ENCODE results near the gene UGT1A3. TPM values are rescaled to one million over a fixed set of nuclear protein-coding genes. Genes with fewer than 3 reads are reported as not detected.
"Not testable (repeated sequence)": the region's sequence is repeated elsewhere in the genome, so short reads cannot be mapped to it uniquely, and the experiment has no call there.

The UGT1A3 gene
- total RNA-seq, 5 donors from 2014 or later (not counting 1 experiment from before 2014, with no cell fraction given): not detected

DNA sequence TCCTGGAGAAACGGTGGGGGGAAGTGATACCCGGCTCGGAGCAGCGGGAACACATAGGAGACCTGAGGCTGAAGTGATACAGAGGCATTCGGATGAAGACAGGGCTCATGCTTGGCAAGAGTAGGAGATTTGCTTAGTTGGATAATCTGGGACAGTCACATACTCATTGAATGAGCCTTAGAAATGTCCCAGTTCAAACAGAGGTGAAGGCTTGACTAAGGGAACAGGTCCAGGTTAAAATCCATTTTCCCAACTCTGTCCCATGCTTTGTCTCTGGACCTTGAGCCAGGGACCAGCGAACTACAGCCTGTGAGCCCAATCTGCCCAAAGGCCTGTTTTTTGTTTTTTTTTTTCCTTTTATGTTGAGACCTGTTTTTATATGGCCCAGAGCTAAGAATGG is 34.9 kb upstream of the UGT1A3 start:
- Histone ChIP-seq H3K27me3 (replicated peaks in 1 of 2; ENCODE audit: control insufficient read depth in 2 of 2, extremely low read depth in 1 of 2, insufficient read depth in 2 of 2, low read length in 1 of 2) (peaks cover 0 to 5% of the 10 kb centered on the region in 2 experiments), H3K4me3 (ENCODE audit: control insufficient read depth in 1 of 2, extremely low read depth in 1 of 2, low read length in 1 of 2) (no peak overlapping the region), H3K27ac (ENCODE audit: low read length) (no peak overlapping the region), H3K9me3 (no peaks in the 10 kb centered on the region), H3K4me1 (ENCODE audit: control insufficient read depth in 1 of 2, extremely low read depth in 1 of 2, insufficient read depth in 2 of 2, low read length in 2 of 2) (no peaks in the 10 kb centered on the region), H3K36me3 (ENCODE audit: control insufficient read depth in 2 of 2, extremely low read depth in 1 of 2, insufficient read depth in 1 of 2, low read length in 1 of 2) (no peaks in the 10 kb centered on the region)
- Mint-ChIP-seq H3K27me3 (peaks cover 0 to 12% of the 10 kb centered on the region in 2 donors), H3K9me3 (no peaks in the 10 kb centered on the region), H3K4me1 (no peaks in the 10 kb centered on the region), H3K36me3 (no peaks in the 10 kb centered on the region), H3K27ac (no peak overlapping the region), H3K4me3 (no peak overlapping the region)
- CTCF ChIA-PET: no interaction called here
- DNase-seq (no peak), ATAC-seq (replicated peaks in 1 of 4) (no peak)
- 100% methylated on average over 1 of the region's 6 CpGs for WGBS (ENCODE audit: insufficient coverage)
- POLR2A ChIA-PET: no interaction called here

DNA sequence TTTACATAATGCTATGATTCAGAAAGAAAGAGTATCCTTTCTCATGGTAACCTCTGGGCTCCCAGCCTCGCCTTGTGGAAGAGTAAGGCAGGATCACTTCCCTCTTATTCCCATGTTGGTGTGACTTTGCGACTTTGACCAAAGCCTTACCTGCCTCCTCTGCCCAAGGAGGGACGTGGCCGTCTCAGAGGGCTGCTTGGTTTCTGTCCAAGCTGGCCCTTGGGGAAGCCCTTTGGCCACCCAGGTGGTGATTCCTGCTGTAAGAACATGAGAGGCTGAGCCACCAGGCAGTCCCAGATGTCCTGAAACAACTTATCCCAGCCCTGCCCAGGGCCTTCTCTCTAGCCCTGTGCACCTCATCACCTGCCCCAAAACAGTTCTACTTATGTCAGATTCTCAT is 30.1 kb upstream of the UGT1A3 start:
- no peaks in the 10 kb centered on the region for H3K4me1 ChIP-seq (ENCODE audit: control insufficient read depth in 1 of 2, extremely low read depth in 1 of 2, insufficient read depth in 2 of 2, low read length in 2 of 2)
- H3K36me3 ChIP-seq (ENCODE audit: control insufficient read depth in 2 of 2, extremely low read depth in 1 of 2, insufficient read depth in 1 of 2, low read length in 1 of 2): no peaks in the 10 kb centered on the region
- ChIA-PET CTCF (no interaction called here), POLR2A (no interaction called here)
- H3K27me3 Mint-ChIP-seq: peaks cover 0 to 12% of the 10 kb centered on the region in 2 donors
- WGBS (ENCODE audit: insufficient coverage): 93% methylated on average over 3 of the region's 4 CpGs
- H3K9me3 ChIP-seq: no peaks in the 10 kb centered on the region
- H3K36me3 Mint-ChIP-seq: no peaks in the 10 kb centered on the region
- H3K4me1 Mint-ChIP-seq: no peaks in the 10 kb centered on the region
- no peak overlapping the region for H3K4me3 ChIP-seq (ENCODE audit: control insufficient read depth in 1 of 2, extremely low read depth in 1 of 2, low read length in 1 of 2)
- no peak overlapping the region for H3K27ac ChIP-seq (ENCODE audit: low read length)
- peaks cover 0 to under 1% (median 0%) of the 10 kb centered on the region in 3 donors for H3K9me3 Mint-ChIP-seq
- peaks cover 0 to under 1% of the 10 kb centered on the region in 2 experiments for H3K27me3 ChIP-seq (replicated peaks in 1 of 2; ENCODE audit: control insufficient read depth in 2 of 2, extremely low read depth in 1 of 2, insufficient read depth in 2 of 2, low read length in 1 of 2)
- ATAC-seq (replicated peaks in 1 of 4): no peak
- H3K27ac Mint-ChIP-seq: no peak overlapping the region
- DNase-seq: no peak
- no peak overlapping the region for H3K4me3 Mint-ChIP-seq

DNA sequence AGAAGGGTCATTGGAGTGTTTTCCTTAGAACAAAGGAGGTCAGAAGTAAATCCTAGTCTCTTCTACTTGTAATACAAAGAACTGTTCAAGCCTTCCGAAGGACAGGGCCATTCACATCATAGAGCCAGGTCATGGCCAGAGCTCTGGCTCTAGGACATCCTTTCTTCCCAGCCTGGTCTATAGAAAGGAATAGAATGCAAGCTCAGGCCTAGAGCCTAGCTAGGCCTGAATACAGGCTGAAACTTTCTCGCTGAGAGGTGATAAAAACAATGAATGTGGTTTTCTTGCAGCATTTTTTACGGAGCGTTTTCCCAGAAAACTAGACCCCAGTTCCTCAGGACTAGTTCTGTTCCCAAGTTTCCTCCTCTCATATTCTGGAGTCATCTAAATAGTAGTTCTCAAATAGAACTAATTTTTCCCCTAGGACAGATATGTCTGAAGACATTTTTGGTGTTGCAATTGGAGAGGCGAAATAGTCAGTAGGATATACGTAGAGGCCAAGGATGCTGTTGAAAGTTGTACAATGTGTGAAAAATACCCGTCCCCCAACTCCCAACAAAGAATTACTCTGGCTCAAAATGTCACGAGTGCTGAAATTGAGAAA is 29.3 kb upstream of the UGT1A3 start:
- DNase-seq: no peak
- ChIA-PET CTCF (no interaction called here), POLR2A (no interaction called here)
- Histone ChIP-seq H3K9me3 (no peaks in the 10 kb centered on the region), H3K4me3 (ENCODE audit: control insufficient read depth in 1 of 2, extremely low read depth in 1 of 2, low read length in 1 of 2) (no peak overlapping the region), H3K27ac (ENCODE audit: low read length) (no peak overlapping the region), H3K27me3 (replicated peaks in 1 of 2; ENCODE audit: control insufficient read depth in 2 of 2, extremely low read depth in 1 of 2, insufficient read depth in 2 of 2, low read length in 1 of 2) (peaks cover 0 to 3% of the 10 kb centered on the region in 2 experiments), H3K36me3 (ENCODE audit: control insufficient read depth in 2 of 2, extremely low read depth in 1 of 2, insufficient read depth in 1 of 2, low read length in 1 of 2) (no peaks in the 10 kb centered on the region), H3K4me1 (ENCODE audit: control insufficient read depth in 1 of 2, extremely low read depth in 1 of 2, insufficient read depth in 2 of 2, low read length in 2 of 2) (no peaks in the 10 kb centered on the region)
- Mint-ChIP-seq H3K4me1 (no peaks in the 10 kb centered on the region), H3K4me3 (no peak overlapping the region), H3K36me3 (no peaks in the 10 kb centered on the region), H3K27me3 (peaks cover 0 to 16% of the 10 kb centered on the region in 2 donors), H3K27ac (no peak overlapping the region), H3K9me3 (peaks cover 0 to 6% (median 0%) of the 10 kb centered on the region in 3 donors)
- WGBS (ENCODE audit: insufficient coverage): 50% methylated on average over 1 of the region's 8 CpGs
- no peak for ATAC-seq (replicated peaks in 1 of 4)

DNA sequence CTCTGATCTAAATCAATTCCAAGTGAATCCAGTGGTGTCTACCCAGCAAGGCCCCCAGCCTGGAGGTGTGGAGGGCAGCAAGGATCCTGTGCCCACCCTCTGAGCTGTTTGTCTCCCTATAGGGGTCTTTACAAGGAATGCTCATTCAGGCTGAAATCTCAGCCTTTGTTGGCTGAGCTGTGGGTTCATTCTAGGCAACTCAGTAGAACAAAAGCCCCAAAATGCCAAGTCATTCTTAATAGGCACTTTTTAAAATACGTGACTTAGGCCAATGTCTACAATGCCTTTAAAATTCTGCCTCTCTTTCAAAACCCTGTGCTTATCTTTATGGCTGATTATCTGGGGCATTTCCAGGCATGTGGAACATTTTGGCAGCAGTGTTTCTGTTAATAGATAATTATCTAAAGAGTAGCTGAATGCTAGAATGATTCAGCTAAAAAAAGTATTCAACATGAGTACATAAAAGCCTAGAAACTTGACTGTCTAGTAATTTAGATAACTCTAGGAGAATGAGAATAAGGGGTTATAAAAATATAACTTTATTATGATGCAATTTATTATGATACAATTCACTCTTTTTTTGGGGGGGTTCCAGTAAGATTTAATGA is 28.7 kb upstream of the UGT1A3 start:
- H3K4me1 Mint-ChIP-seq: no peaks in the 10 kb centered on the region
- DNase-seq (no peak), ATAC-seq (replicated peaks in 1 of 4) (no peak)
- ChIA-PET POLR2A (no interaction called here), CTCF (no interaction called here)
- H3K27me3 Mint-ChIP-seq: peaks cover 0 to 16% of the 10 kb centered on the region in 2 donors
- H3K4me1 ChIP-seq (ENCODE audit: control insufficient read depth in 1 of 2, extremely low read depth in 1 of 2, insufficient read depth in 2 of 2, low read length in 2 of 2): no peaks in the 10 kb centered on the region
- no peak overlapping the region for H3K27ac Mint-ChIP-seq
- no peaks in the 10 kb centered on the region for H3K9me3 ChIP-seq
- WGBS (ENCODE audit: insufficient coverage): no CpG with 5 or more reads among the region's 1 CpG
- H3K27ac ChIP-seq (ENCODE audit: low read length): no peak overlapping the region
- H3K4me3 ChIP-seq (ENCODE audit: control insufficient read depth in 1 of 2, extremely low read depth in 1 of 2, low read length in 1 of 2): no peak overlapping the region
- H3K36me3 Mint-ChIP-seq: no peaks in the 10 kb centered on the region
- H3K27me3 ChIP-seq (replicated peaks in 1 of 2; ENCODE audit: control insufficient read depth in 2 of 2, extremely low read depth in 1 of 2, insufficient read depth in 2 of 2, low read length in 1 of 2): peaks cover 0 to 5% of the 10 kb centered on the region in 2 experiments
- H3K9me3 Mint-ChIP-seq: peaks cover 0 to 6% (median 0%) of the 10 kb centered on the region in 3 donors
- H3K36me3 ChIP-seq (ENCODE audit: control insufficient read depth in 2 of 2, extremely low read depth in 1 of 2, insufficient read depth in 1 of 2, low read length in 1 of 2): no peaks in the 10 kb centered on the region
- no peak overlapping the region for H3K4me3 Mint-ChIP-seq

DNA sequence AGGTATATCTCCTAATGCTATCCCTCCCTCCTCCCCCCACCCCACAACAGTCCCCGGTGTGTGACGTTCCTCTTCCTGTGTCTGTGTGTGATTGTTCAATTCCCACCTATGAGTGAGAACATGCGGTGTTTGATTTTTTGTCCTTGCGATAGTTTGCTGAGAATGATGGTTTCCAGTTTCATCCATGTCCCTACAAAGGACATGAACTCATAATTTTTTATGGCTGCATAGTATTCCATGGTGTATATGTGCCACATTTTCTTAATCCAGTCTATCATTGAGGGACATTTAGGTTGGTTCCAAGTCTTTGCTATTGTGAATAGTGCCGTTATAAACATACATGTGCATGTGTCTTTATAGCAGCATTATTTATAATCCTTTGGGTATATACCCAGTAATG is 28.0 kb upstream of the UGT1A3 start:
- H3K36me3 ChIP-seq (ENCODE audit: control insufficient read depth in 2 of 2, extremely low read depth in 1 of 2, insufficient read depth in 1 of 2, low read length in 1 of 2); H3K4me3 ChIP-seq (ENCODE audit: control insufficient read depth in 1 of 2, extremely low read depth in 1 of 2, low read length in 1 of 2); H3K4me3 Mint-ChIP-seq; H3K27ac ChIP-seq (ENCODE audit: low read length); H3K4me1 Mint-ChIP-seq; H3K4me1 ChIP-seq (ENCODE audit: control insufficient read depth in 1 of 2, extremely low read depth in 1 of 2, insufficient read depth in 2 of 2, low read length in 2 of 2); H3K9me3 ChIP-seq; H3K27ac Mint-ChIP-seq; DNase-seq; CTCF ChIA-PET; H3K36me3 Mint-ChIP-seq; H3K27me3 ChIP-seq (replicated peaks in 1 of 2; ENCODE audit: control insufficient read depth in 2 of 2, extremely low read depth in 1 of 2, insufficient read depth in 2 of 2, low read length in 1 of 2); H3K9me3 Mint-ChIP-seq; ATAC-seq (replicated peaks in 1 of 4); POLR2A ChIA-PET: not testable (repeated sequence)
- WGBS (ENCODE audit: insufficient coverage): no CpG with 5 or more reads among the region's 5 CpGs
- H3K27me3 Mint-ChIP-seq: peaks cover 0 to 19% of the 10 kb centered on the region in 2 donors

DNA sequence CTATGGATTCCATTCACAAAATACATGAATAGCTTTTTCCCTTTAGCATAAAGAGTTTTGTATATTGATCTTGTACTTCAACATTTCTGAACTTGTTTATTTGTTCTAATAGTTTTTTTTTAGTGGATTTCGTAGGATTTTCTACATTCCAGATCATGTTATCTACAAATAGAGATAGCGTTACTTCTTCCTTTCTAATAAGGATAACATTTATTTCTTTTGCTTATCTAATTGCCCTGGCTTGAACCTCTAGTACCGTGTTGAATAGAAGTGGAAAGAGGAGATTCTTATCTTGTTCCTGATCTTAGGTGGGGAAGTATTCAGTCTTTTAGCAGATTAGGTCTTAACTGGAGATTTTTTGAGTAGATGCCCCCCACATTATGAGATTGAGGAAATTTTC is 26.6 kb upstream of the UGT1A3 start:
- Histone ChIP-seq H3K27ac (ENCODE audit: low read length) (no peak overlapping the region), H3K36me3 (ENCODE audit: control insufficient read depth in 2 of 2, extremely low read depth in 1 of 2, insufficient read depth in 1 of 2, low read length in 1 of 2) (no peaks in the 10 kb centered on the region), H3K4me3 (ENCODE audit: control insufficient read depth in 1 of 2, extremely low read depth in 1 of 2, low read length in 1 of 2) (no peak overlapping the region), H3K27me3 (replicated peaks in 1 of 2; ENCODE audit: control insufficient read depth in 2 of 2, extremely low read depth in 1 of 2, insufficient read depth in 2 of 2, low read length in 1 of 2) (peaks cover 0 to 15% of the 10 kb centered on the region in 2 experiments), H3K9me3 (no peaks in the 10 kb centered on the region), H3K4me1 (ENCODE audit: control insufficient read depth in 1 of 2, extremely low read depth in 1 of 2, insufficient read depth in 2 of 2, low read length in 2 of 2) (no peaks in the 10 kb centered on the region)
- ChIA-PET CTCF (no interaction called here), POLR2A (no interaction called here)
- no CpG with 5 or more reads among the region's 3 CpGs for WGBS (ENCODE audit: insufficient coverage)
- H3K9me3 Mint-ChIP-seq: peaks cover 0 to 6% (median 0%) of the 10 kb centered on the region in 3 donors
- H3K27ac Mint-ChIP-seq: no peak overlapping the region
- no peaks in the 10 kb centered on the region for H3K4me1 Mint-ChIP-seq
- H3K4me3 Mint-ChIP-seq: no peak overlapping the region
- DNase-seq (no peak), ATAC-seq (replicated peaks in 1 of 4) (no peak)
- H3K27me3 Mint-ChIP-seq: peaks cover 2 to 13% of the 10 kb centered on the region in 2 donors
- H3K36me3 Mint-ChIP-seq: no peaks in the 10 kb centered on the region
